SKM-1 (cell line): ENCODE data around the gene USP43.
"Not testable (repeated sequence)": the region's sequence is repeated elsewhere in the genome, so short reads cannot be mapped to it uniquely, and the experiment has no call there.

Experiments
- DNase-seq: peaks from one replicate; lab custom pipeline; 2025; ENCODE audit not compliant: unreplicated experiment; lab: John Stamatoyannopoulos, UW

Gene USP43

DNA sequence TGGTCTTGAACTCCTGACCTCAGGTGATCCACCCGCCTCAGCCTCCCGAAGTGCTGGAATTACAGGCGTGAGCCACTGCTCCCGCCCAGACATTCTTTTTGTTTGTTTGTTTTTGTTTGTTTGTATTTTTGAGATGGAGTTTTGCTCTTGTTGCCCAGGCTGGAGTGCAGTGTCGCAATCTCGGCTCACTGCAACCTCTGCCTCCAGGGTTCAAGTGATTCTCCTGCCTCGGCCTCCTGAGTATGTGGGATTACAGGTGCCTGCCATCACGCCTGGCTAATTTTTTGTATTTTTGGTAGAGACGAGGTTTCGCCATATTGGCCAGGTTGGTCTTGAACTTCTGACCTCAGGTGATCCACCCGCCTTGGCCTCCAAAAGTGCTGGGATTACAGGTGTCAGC, 18.2 kb downstream of the USP43 start:
- DNase-seq, result not testable (repeated sequence)

DNA sequence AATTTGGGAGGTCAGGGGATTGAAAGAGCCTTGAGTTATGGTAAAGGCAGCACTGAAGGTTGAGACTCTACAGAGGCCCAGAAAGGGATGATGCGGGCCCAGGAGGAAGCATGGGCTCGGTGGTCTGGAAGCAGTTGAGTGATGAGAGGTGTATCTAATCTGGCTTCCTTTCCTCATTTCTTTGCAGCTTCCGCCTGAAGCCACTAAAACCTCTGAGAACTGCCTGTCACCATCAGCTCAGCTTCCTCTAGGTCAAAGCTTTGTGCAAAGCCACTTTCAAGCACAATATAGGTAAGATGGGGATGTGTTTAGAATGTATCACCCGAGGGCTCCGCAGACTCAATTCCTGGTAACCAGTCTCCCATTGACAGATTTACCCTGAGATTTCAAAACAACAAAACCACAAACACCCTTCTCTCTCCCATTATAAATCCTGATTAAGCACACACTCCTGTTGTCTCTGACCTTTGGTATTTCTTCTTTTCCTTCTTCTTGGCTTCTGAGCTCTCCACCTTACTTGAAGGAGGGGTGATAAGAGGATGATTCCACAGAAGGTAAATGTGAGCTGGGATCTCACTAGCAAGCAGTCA, 21.2 kb downstream of the USP43 start:
- no peak for DNase-seq

DNA sequence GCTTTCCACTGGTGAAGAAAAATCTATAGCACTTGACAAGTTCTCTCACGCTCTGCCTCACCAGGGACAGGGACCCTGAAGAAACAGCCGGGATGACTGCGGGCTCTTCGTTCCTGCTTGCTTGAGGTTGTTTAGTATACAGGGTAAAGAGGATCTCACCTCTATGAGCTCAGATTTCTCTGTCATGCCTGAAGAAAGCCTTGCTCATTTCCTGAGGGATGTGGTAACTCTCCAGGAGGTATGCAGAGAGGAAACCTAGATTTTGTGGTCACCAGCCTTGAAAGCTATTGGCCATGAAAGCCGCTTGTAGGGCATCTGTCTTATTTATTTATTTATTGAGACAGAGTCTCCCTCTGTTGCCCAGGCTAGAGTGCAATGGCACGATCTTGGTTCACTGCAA, 23.2 kb downstream of the USP43 start:
- no peak for DNase-seq

DNA sequence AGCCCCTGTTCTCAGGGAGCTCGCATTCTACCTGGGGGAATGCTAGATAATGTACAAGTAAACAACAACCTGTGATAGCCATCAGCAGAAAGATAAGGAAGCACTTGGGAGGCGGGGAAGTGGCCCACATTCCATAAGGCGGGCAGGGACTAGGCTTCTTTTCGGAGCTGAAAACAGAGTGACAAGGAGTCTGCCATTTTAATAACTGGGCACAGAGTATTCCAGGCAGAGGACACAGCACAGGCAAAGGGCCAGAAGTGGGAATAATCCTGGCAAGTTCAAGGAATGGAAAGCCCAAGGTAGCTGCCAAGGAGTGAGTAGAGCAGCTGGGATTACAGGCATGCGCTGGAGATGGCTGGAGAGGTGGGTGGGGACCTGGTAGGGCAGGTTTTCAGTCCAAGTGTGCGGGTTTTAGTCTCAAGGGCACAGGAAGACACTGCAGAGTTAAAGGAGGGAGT, 24.3 kb downstream of the USP43 start:
- DNase-seq, result no peak

DNA sequence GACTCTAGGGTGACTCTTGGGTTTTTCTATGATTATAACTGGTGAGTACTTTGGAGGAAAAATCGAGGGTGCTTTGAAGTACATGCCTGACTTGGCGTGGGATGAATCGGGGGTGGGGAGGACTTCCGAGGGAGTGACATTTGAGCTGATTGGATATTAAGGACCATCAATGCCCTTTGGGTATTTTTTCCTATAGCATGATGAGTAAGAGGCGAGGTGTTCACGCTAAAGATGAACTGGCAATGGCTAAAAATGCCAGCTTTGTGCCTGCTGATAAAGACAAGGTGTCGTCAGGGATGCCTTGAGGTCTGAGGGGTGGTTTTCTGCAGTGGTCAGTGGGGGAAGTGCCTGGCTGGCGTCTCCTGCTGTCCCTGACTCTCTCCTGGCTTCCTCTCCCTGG, 25.3 kb downstream of the USP43 start:
- no peak for DNase-seq

DNA sequence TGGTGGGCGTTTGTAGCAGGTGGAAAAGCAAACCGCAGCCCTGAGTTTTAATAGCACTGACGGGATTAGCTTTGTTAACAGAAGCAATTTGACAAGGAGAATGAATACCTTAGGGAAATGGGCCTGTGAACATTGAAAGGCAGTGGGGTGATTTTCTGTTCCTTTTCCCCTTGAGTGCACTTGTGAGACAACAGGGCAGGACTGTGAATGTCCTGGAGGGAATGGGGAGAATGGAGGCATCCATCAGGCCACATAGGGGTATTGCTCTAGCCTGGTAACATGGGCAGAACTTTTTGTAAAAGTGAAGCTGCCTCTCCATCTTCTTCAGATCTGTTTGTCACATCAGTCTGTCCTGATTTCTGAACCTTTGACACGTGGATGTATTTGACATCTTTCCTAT, 26.2 kb downstream of the USP43 start:
- DNase-seq, result no peak

DNA sequence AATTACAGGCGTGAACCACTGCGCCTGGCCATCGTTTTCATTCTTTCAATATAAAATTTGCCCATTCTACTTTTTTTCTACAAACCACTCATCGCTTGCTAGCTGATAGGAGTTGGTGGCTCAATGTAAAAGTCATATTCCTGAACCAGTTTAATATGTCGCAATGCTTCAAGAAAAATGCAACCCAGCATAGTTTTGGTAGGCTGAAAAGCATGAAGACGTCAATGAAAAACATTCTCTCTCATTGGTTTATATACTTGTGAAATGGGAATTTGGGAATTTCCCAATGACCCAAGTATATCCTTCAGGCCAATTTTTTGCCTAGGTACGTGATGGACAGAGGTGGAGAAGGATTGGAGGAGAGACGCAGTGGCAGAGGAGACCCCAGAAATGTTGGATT, 26.9 kb downstream of the USP43 start:
- no peak for DNase-seq

DNA sequence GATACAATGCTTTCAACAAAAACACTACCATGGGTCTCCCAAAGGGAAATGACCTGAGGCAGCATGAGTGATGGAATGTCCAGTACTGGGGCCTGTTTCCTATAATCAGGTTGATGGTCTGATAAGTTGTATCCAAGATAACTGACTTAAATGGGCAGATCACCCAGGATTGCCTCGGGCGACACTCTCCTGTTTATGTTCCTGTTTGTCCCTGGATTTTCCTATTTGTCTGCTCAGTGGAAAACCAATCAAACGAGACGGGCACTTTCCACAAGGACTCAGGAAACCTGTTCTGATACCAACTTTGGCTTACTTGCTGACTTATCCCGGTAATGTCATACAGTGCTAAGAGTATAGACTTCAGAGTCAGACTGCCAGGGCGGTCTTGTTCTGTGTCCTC, 27.4 kb downstream of the USP43 start:
- DNase-seq, result no peak

DNA sequence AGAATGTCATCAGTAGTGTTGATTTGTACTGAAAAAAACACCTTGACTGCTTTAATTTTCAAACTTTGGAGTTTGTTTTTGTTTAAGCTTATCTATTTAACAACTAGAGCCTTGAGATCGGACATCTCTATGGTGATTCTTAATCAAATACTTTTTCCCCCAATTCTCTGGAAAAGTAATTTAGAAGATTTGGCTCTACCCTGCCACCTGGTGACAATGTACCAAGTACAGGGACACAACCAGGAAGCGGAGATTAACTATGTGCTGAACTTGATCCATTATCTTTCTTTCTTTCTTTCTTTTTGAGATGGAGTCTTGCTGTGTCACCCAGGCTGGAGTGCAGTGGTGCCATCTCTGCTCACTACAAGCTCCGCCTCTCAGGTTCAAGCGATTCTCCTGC, 30.8 kb downstream of the USP43 start:
- no peak for DNase-seq

DNA sequence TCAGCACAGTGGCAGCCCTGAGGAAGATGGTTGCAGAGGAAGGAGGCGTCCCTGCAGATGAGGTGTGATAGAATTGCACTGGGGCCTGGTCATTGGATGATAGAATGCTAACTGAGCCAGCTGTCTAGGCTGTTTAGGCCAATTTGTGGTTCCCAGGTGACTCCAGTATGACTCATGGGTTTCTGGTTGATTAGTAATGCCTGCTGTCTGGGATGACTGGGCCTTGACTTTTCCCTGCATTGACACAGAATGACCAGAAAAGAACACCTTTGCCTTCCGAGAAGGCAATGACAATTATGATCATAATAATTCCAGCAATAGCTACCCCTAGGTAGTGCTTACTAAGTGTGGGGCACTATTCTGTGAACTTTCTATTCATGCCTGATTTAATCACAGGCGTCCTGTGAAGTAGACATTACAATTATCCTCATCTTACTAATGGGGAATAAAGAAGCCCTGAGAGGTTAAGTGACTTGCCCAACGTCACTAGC, 31.5 kb downstream of the USP43 start:
- DNase-seq, result no peak

DNA sequence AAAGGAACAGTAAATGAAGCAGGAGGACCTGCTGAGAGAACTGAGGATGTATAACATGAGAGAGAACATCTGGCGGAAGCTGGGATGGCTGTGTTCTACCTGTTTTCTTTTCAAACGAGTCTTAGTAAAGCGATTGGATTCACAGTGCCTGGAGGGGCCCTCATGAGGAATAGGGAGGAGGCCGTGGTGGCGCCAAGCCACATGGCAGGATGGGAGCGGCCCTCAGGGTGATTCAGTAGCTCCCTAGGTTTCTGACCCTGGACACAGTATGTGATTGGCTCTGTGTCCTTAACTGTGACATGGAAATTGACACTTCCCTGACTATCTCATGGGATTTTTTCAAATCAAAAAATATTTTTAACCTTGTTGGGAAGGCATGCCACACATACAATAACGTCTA, 32.1 kb downstream of the USP43 start:
- DNase-seq, result no peak

DNA sequence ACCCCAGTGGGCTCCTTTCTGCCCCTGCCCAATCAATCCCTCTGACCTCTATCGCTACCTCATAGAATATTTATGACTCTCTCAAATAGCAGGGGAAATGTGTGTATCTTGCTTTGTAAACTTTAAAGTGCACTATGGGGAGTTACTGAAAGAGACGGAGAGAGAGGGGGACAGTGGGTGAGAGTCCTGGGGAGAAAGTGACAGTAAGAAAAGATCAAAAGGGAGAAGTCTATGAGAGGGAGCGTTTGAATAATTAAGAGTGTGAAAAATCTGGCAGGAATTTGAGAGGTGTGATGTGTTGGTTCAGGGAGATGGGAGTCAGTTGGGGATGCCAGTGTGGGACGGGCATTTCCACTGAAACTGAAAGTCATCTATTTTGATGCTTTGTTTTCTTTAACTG, 32.6 kb downstream of the USP43 start:
- DNase-seq, result no peak

DNA sequence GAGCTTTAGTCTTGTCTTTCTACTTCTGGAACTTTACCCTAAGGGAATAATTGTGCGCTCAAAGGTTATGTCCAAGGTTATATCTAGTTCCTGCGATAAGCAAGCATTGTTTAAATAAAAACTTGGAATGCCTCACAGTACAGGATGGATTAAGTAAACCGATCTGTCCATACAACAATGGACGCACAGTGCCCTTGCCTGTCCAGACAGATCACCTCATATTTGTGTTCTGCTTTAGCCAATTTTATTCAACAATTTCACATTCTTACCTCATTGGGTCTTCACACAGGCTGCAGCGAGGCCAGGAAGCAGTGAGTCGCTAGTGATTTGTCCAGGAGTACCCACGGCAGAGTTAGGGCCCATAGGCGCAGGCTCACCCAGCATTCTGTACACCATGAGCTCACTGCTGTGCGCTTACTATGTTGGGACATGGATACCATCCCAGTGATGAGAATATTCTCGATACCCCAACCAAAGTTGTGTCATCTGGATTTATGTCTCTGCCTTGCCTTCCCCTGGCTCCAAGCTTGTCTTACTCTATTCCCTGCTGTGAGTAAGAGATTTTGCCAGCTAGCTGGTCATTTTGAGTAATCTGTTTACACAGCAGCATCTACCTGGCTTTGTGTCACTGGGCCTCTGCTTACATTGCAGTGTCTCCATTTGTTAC, 39.8 kb downstream of the USP43 start:
- DNase-seq, result no peak

DNA sequence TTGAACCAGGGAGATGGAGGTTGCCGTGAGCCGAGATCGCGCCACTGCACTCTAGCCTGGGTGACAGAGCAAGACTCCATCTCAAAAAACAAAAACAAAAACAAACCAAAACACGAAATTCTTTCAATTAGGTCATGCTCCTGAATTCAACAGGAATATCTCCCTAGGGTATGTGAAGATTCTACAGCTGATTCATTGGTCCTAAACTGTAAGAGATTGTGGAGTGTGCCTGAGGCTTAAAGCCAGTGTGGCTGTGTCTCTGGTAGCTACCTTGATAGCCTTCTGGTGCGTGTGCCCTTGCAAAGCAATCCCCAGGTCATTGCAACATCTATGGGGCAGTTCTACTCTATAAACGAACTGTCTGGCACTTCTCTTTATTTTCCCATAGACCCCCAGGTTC, 48.4 kb downstream of the USP43 start:
- no peak for DNase-seq

DNA sequence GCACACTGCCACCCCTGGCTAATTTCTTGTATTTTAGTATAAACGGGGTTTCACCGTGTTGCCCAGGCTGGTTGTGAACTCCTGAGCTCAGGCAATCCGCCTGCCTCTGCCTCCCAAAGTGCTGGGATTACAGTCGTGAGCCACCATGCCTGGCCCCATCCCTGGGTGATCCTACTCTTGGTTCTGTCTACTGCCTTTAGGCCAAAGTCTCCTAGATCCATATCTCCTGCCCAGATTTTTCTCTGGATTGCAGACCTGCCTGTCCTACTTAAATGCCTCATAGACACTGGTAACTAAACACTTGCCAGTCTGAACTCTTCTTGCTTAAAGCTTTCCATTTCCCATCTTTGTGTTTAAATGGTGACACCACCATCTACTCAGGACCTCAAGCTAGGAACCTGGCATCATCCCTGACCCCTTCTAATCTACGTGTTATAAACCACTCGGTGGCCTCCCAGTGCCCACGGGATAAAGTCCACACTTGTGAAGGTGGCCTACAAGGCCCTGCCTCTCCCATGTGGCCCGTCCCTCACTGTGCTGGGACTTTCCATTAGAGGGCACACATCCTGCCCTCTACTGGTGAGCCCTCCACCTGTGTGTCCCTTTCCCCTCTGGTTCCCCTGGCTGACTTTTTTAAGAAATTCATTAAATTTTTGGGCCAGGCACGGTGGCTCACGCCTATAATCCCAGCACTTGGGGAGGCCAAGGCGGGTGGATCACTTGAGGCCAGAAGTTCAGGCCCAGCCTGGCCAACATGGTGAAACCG, 51.1 kb downstream of the USP43 start:
- no peak for DNase-seq

DNA sequence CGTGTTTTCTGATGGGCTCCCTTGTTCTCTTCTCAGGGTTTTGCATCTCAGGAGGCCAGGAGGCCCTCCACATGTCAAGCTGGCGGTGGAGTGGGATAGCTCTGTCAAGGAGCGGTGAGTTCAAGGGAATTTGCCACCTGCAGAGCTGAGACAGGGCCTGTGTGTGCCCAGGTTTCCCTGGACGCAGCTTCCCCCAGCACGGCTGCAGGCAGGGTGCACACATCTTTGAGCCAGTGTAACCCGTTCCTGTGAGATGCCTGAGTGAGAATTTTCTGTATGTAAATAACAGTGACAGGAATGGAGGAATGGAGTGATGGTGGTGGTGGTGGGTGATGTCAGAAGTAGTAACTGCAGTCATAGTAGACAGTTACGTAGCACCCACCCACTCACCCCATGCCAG, 54.8 kb downstream of the USP43 start:
- no peak for DNase-seq

DNA sequence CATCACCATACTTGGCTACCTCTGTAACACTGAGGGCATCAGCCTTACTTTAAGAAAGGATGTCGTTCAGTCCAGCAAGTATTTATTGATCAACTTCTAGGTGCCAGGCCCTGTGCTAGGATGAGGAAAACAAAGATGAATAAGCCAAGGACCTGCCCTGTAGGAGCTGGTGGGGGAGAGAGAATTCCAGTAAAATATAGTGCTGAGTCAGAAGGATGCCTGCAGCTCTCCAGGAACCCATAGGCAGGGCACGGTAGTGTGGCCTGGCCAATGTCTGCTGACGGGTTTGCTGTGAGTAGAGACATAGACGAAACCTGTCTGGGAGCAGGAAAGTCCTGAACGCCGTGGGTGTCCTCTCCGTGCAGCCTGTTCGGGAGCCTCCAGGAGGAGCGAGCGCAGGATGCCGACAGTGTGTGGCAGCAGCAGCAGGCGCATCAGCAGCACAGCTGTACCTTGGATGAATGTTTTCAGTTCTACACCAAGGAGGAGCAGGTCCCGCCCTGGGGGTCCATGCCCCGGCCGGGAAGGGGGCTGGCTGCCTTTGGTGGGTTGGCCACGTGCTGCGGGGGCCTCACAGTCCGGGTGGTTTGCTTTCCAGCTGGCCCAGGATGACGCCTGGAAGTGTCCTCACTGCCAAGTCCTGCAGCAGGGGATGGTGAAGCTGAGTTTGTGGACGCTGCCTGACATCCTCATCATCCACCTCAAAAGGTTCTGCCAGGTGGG, 55.6 kb downstream of the USP43 start:
- DNase-seq, result no peak

DNA sequence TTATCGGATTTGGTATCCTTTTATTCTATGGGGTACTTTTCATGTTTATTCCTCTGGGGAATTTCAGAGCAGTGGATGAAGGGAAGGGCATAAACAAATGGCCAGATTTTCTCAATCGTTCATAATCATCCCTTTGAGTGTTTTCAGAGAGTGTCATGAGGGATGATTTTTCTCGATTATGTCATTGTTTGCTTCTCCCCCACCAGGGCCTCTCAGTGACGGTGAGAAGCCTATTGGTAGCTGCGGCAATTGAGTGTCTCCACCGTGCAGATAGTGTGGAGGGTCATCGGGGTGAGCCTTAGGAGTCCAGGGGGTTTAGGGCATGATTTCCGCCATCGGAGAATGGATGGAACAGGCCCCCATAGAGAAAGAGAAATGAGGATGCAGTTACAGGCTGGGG, 57.2 kb downstream of the USP43 start:
- no peak for DNase-seq

DNA sequence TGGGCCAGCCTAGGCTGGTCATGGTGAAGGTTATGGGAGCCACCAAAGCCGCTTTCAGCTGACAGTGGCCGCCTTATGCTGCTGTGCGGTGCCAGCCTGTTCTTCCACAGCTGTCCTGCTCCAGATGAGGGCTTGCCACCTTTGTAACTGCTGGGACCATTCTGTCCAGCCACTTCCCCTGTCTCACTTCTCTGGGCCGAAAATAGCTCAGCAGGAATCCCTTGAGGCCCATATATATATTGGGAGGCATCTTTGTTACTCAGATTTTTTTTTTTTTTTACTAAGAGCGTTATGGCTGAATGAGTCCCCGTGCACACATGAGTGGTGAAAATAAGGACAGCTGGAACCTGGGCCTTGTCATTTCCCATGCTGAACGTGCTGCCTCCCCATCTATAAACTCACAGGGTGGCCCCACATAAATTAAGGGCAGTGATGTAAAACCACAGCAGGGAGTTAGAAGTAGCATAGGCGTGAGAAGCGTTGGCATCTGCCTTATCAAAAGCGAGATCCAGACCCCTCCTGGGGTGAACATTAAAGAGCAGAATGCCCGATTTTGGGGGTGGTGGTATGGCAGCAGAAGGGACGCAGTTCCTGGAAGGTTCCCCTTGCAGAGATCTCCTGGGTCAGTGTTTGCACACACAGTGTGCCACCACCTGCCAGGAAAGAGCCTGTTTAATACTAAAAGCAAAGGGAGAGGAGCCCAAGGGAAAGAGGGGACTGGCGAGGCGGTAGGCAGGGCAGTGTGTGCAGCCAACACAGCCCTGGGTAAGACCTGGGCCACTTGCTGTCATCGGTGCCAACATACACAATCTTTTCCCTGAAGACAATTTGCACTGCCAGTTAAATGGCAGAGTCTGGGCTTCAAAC, 57.8 kb downstream of the USP43 start:
- no peak for DNase-seq

DNA sequence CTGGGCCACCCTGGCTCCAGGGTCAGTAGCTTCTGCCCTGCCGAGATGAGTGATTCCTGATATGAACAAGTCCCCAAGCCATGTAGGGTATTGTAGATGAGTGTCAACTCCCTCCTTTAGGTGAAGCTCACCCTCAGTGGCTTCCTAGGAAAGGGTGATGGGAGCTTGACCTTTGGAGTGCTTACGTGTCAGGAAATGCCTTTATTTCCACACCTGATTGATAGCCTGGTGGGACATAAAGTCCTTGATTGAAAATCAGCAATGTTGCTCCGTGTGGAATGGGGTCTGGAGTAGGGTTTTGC, 58.4 kb downstream of the USP43 start:
- no peak for DNase-seq

DNA sequence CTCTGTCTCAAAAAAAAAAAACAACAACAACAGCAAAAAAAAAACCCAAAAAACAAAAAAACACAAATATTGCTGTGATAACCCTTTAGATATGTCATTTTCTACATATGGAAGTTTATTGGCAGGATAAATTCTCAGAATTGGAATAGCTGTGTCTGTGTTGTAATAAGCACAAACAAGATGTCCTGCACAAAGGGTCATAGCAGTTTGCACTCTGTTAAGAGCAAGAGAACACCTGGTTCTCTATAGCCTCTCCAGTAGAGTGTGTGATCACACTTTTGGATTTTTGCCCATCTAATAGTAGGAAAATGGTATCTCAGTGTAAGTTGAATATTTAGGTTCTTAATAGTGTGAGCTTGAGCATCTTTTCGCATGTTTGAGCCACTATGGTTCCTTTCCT, 60.4 kb downstream of the USP43 start:
- DNase-seq, result no peak
